HG02870 (cell line): ENCODE results near the gene CCNO.

Experiments
- ATAC-seq: cut with Tn5 transposase; IDR thresholded peaks from one replicate; pipeline ENCODE4 v1.9.1; 2021; ENCODE audit warnings: mild to moderate bottlenecking, moderate library complexity; ENCODE audit not compliant: unreplicated experiment

CCNO gene

GRCh38 chr5:55232985-55233928, at the start of gene CCNO:
TSS of gene CCNO (minus strand) at chr5:55233608. CDS start at chr5:55233523, 85 bp downstream.
- peak; percentile 34 for ATAC-seq

GRCh38 chr5:55278778-55279177, 45.4 kb upstream of the CCNO start:
- no peak for ATAC-seq

GRCh38 chr5:55276771-55277170, 43.4 kb upstream of the CCNO start:
- no peak for ATAC-seq

- ATAC-seq: no peak
Observed at GRCh38 chr5:55258339-55258738, 24.9 kb upstream of the CCNO start.

- ATAC-seq: no peak
Observed at GRCh38 chr5:55254802-55255201, 21.4 kb upstream of the CCNO start.

- no peak for ATAC-seq
Observed at GRCh38 chr5:55250064-55250463, 16.7 kb upstream of the CCNO start.

- no peak for ATAC-seq
Observed at GRCh38 chr5:55241746-55242145, 8.3 kb upstream of the CCNO start.

GRCh38 chr5:55236800-55237199, 3.4 kb upstream of the CCNO start:
- ATAC-seq: no peak

- no peak for ATAC-seq
Observed at GRCh38 chr5:55234121-55234700, 803 bp upstream of the CCNO start.

GRCh38 chr5:55232271-55232984, 980 bp downstream of the CCNO start:
- peak; percentile 3 for ATAC-seq

- ATAC-seq: no peak
Observed at GRCh38 chr5:55231919-55232270, 1.5 kb downstream of the CCNO start.

- ATAC-seq: no peak
Observed at GRCh38 chr5:55231029-55231918, 2.1 kb downstream of the CCNO start.

- ATAC-seq: no peak
Observed at GRCh38 chr5:55230086-55230629, 3.2 kb downstream of the CCNO start.

- no peak for ATAC-seq
Observed at GRCh38 chr5:55227664-55228430, 5.6 kb downstream of the CCNO start.

GRCh38 chr5:55226934-55227663, 6.3 kb downstream of the CCNO start, which contains the start of gene MCIDAS:
TSS of gene MCIDAS (minus strand) at chr5:55227315. CDS start at chr5:55227138, 177 bp downstream.
- peak; percentile 43 for ATAC-seq

- ATAC-seq: peak; percentile 49
Observed at GRCh38 chr5:55226027-55226933, 7.1 kb downstream of the CCNO start.

- no peak for ATAC-seq
Observed at GRCh38 chr5:55225346-55225745, 8.1 kb downstream of the CCNO start.

- ATAC-seq: no peak
Observed at GRCh38 chr5:55223812-55224240, 9.6 kb downstream of the CCNO start.
